ENCODE measurements around the gene COQ2. TPM values are rescaled to one million over a fixed set of nuclear protein-coding genes. Genes with fewer than 3 reads are reported as not detected.

COQ2 gene
- total RNA-seq, 1 experiment from 2014 or later, result 23.8 TPM

DNA sequence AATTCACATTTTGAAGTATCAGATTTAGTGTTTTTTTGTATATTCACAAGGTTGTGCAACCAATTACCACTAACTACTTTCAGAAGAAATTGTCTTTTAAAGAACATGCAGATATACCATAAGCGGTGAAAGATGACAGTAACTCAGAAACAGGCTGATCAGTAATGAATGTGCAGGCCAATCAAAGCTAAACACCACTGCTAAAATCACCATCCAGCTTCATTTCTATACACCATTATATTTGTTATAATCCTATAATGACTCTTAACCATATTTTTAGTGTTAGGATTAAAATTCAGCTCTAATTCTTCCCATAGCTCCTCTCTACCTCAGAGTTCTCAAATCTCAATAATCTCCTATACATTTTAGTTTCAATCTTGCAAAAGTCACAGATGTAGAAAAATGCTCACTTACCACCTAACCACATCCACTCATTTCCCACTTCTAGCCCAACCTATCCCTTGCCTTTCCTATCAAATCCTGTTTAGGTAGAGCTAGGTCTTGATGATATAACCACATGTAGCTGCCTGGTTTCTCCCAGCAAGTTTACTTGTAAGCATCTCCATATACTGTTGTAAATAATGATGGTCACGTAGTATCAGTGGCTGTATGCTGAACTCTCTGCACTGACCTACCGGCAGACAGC is 16.6 kb downstream of the COQ2 start:
- no TSS peak for BruUV-seq (replicated peaks)
- Histone ChIP-seq H3K27me3 (ENCODE audit: low read length) (no peaks in the 10 kb centered on the region), H3K4me3 (ENCODE audit: low read length) (no peak overlapping the region), H2AFZ (ENCODE audit: low read length) (no peak overlapping the region), H4K20me1 (ENCODE audit: low read length) (no peaks in the 10 kb centered on the region), H3K79me2 (ENCODE audit: low read length) (no peaks in the 10 kb centered on the region), H3K9me2 (replicated peaks; ENCODE audit: low read length) (no peaks in the 10 kb centered on the region), H3K4me2 (ENCODE audit: low read length) (no peak overlapping the region), H3K9ac (ENCODE audit: low read length) (no peak overlapping the region), H3K36me3 (ENCODE audit: low read depth, low read length) (peaks cover 13% of the 10 kb centered on the region), H3K27ac (ENCODE audit: low read length) (no peak overlapping the region), H3F3A (ENCODE audit: low read length, unreplicated experiment) (no peaks in the 10 kb centered on the region), H3K9me3 (ENCODE audit: low read length) (no peaks in the 10 kb centered on the region), H3K4me1 (ENCODE audit: insufficient read depth, low read length) (no peaks in the 10 kb centered on the region)
- ATAC-seq (no peak), DNase-seq (no peak)
- ChIA-PET POLR2A (ENCODE audit: unreplicated experiment) (no interaction called here), CTCF (no interaction called here)
- intact Hi-C loops (cut with micrococcal nuclease), result no loop called here
- no peak for TF ChIP-seq EZH2phosphoT487 (IDR thresholded peaks at IDR 0.05; ENCODE audit: borderline replicate concordance, low read length)
- TF ChIP-seq, protein P1, sequence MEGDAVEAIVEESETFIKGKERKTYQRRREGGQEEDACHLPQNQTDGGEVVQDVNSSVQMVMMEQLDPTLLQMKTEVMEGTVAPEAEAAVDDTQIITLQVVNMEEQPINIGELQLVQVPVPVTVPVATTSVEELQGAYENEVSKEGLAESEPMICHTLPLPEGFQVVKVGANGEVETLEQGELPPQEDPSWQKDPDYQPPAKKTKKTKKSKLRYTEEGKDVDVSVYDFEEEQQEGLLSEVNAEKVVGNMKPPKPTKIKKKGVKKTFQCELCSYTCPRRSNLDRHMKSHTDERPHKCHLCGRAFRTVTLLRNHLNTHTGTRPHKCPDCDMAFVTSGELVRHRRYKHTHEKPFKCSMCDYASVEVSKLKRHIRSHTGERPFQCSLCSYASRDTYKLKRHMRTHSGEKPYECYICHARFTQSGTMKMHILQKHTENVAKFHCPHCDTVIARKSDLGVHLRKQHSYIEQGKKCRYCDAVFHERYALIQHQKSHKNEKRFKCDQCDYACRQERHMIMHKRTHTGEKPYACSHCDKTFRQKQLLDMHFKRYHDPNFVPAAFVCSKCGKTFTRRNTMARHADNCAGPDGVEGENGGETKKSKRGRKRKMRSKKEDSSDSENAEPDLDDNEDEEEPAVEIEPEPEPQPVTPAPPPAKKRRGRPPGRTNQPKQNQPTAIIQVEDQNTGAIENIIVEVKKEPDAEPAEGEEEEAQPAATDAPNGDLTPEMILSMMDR (conservative IDR thresholded peaks at IDR 0.05; ENCODE audit: low read depth, low read length), result no peak

- Histone ChIP-seq H3K4me1 (ENCODE audit: insufficient read depth, low read length) (no peaks in the 10 kb centered on the region), H3K79me2 (ENCODE audit: low read length) (no peaks in the 10 kb centered on the region), H3K9ac (ENCODE audit: low read length) (no peak overlapping the region), H3K9me3 (ENCODE audit: low read length) (no peaks in the 10 kb centered on the region), H3K36me3 (ENCODE audit: low read depth, low read length) (peaks cover 10% of the 10 kb centered on the region), H3K4me3 (ENCODE audit: low read length) (no peak overlapping the region), H4K20me1 (ENCODE audit: low read length) (no peaks in the 10 kb centered on the region), H3K9me2 (replicated peaks; ENCODE audit: low read length) (no peaks in the 10 kb centered on the region), H3K27me3 (ENCODE audit: low read length) (no peaks in the 10 kb centered on the region), H3K27ac (ENCODE audit: low read length) (no peak overlapping the region), H2AFZ (ENCODE audit: low read length) (no peak overlapping the region), H3F3A (ENCODE audit: low read length, unreplicated experiment) (no peaks in the 10 kb centered on the region), H3K4me2 (ENCODE audit: low read length) (no peak overlapping the region)
- TF ChIP-seq, protein P1 (conservative IDR thresholded peaks at IDR 0.05; ENCODE audit: low read depth, low read length), result no peak
- TF ChIP-seq EZH2phosphoT487 (IDR thresholded peaks at IDR 0.05; ENCODE audit: borderline replicate concordance, low read length) (no peak), EZH2 (IDR thresholded peaks at IDR 0.05; ENCODE audit: low read length, unreplicated experiment) (no peak)
- CTCF ChIA-PET, result no interaction called here
- BruUV-seq (replicated peaks), result no TSS peak
- POLR2A ChIA-PET (ENCODE audit: unreplicated experiment), result no interaction called here
- ATAC-seq, result no peak
- DNase-seq, result no peak
- intact Hi-C loops (cut with micrococcal nuclease), result no loop called here
These were observed 17.3 kb downstream of the COQ2 start for GRCh38 chr4:83267121-83267829.

GRCh38 chr4:83266689-83267088 is 17.9 kb downstream of the COQ2 start:
- POLR2A ChIA-PET (ENCODE audit: unreplicated experiment), result no interaction called here

More at GRCh38 chr4:83266689-83267088, 17.9 kb downstream of the COQ2 start:
- Histone ChIP-seq H3K4me1 (ENCODE audit: insufficient read depth, low read length) (no peaks in the 10 kb centered on the region), H2AFZ (ENCODE audit: low read length) (no peak overlapping the region), H3K4me3 (ENCODE audit: low read length) (no peak overlapping the region), H3K4me2 (ENCODE audit: low read length) (no peak overlapping the region), H4K20me1 (ENCODE audit: low read length) (no peaks in the 10 kb centered on the region), H3K79me2 (ENCODE audit: low read length) (no peaks in the 10 kb centered on the region), H3K9me2 (replicated peaks; ENCODE audit: low read length) (no peaks in the 10 kb centered on the region), H3K27me3 (ENCODE audit: low read length) (no peaks in the 10 kb centered on the region), H3K27ac (ENCODE audit: low read length) (no peak overlapping the region), H3K9ac (ENCODE audit: low read length) (no peak overlapping the region), H3F3A (ENCODE audit: low read length, unreplicated experiment) (no peaks in the 10 kb centered on the region), H3K9me3 (ENCODE audit: low read length) (no peaks in the 10 kb centered on the region), H3K36me3 (ENCODE audit: low read depth, low read length) (peaks cover 10% of the 10 kb centered on the region)
- BruUV-seq (replicated peaks), result no TSS peak
- ATAC-seq (no peak), DNase-seq (no peak)
- intact Hi-C loops (cut with micrococcal nuclease), result no loop called here
- CTCF ChIA-PET, result no interaction called here
- TF ChIP-seq EZH2 (IDR thresholded peaks at IDR 0.05; ENCODE audit: low read length, unreplicated experiment) (no peak), EZH2phosphoT487 (IDR thresholded peaks at IDR 0.05; ENCODE audit: borderline replicate concordance, low read length) (no peak)
- TF ChIP-seq, protein P1 (conservative IDR thresholded peaks at IDR 0.05; ENCODE audit: low read depth, low read length), result no peak
